ENCODE measurements around the gene ANHX.

The ANHX gene

GRCh38 chr12:133206390-133206789 is 29.3 kb downstream of the ANHX start:
- peaks cover 17% of the 10 kb centered on the region for H3F3A ChIP-seq (ENCODE audit: insufficient read depth, low read length)
- no peak overlapping the region for H2AFZ ChIP-seq (ENCODE audit: low read length)
- H3K9ac ChIP-seq (ENCODE audit: low read length): no peak overlapping the region
- H3K4me1 ChIP-seq (ENCODE audit: insufficient read depth, low read length, severe bottlenecking): no peaks in the 10 kb centered on the region
- H4K20me1 ChIP-seq (ENCODE audit: insufficient read depth, low read length): no peaks in the 10 kb centered on the region
- H3K36me3 ChIP-seq (ENCODE audit: insufficient read depth, low read length): peaks cover 34% of the 10 kb centered on the region
- H3K9me2 ChIP-seq (ENCODE audit: low read depth, low read length): no peaks in the 10 kb centered on the region
- no peaks in the 10 kb centered on the region for H3K79me2 ChIP-seq (ENCODE audit: insufficient read depth, low read length)
- no peak overlapping the region for H3K27ac ChIP-seq (ENCODE audit: low read depth, low read length, poor library complexity, severe bottlenecking)
- no peak overlapping the region for H3K4me2 ChIP-seq (ENCODE audit: low read length)
- peaks cover 66% of the 10 kb centered on the region for H3K9me3 ChIP-seq (ENCODE audit: low read length)
- H3K27me3 ChIP-seq (ENCODE audit: insufficient read depth, low read length): no peaks in the 10 kb centered on the region
- no peak for TF ChIP-seq CTCF (IDR thresholded peaks at IDR 0.05; ENCODE audit: low read length)
- TF ChIP-seq EZH2 (IDR thresholded peaks at IDR 0.05; ENCODE audit: borderline replicate concordance, low read length): no peak
- H3K4me3 ChIP-seq (ENCODE audit: low read depth, low read length, poor library complexity, severe bottlenecking): no peak overlapping the region

GRCh38 chr12:133204264-133204603 is 31.4 kb downstream of the ANHX start:
- Histone ChIP-seq H3K4me3 (ENCODE audit: low read depth, low read length, poor library complexity, severe bottlenecking) (no peak overlapping the region), H3K27ac (ENCODE audit: low read depth, low read length, poor library complexity, severe bottlenecking) (no peak overlapping the region), H3K9ac (ENCODE audit: low read length) (no peak overlapping the region), H3K9me3 (ENCODE audit: low read length) (peaks cover 67% of the 10 kb centered on the region), H3K4me2 (ENCODE audit: low read length) (no peak overlapping the region), H3F3A (ENCODE audit: insufficient read depth, low read length) (peaks cover 17% of the 10 kb centered on the region), H4K20me1 (ENCODE audit: insufficient read depth, low read length) (no peaks in the 10 kb centered on the region), H3K4me1 (ENCODE audit: insufficient read depth, low read length, severe bottlenecking) (no peaks in the 10 kb centered on the region), H3K27me3 (ENCODE audit: insufficient read depth, low read length) (no peaks in the 10 kb centered on the region), H3K36me3 (ENCODE audit: insufficient read depth, low read length) (peaks cover 46% of the 10 kb centered on the region), H3K9me2 (ENCODE audit: low read depth, low read length) (no peaks in the 10 kb centered on the region), H3K79me2 (ENCODE audit: insufficient read depth, low read length) (no peaks in the 10 kb centered on the region), H2AFZ (ENCODE audit: low read length) (no peak overlapping the region)
- TF ChIP-seq CTCF (IDR thresholded peaks at IDR 0.05; ENCODE audit: low read length): no peak
- TF ChIP-seq EZH2 (IDR thresholded peaks at IDR 0.05; ENCODE audit: borderline replicate concordance, low read length): no peak

GRCh38 chr12:133203344-133204263 is 32.1 kb downstream of the ANHX start:
- Histone ChIP-seq H3K9me3 (ENCODE audit: low read length) (peaks cover 65% of the 10 kb centered on the region), H3K4me2 (ENCODE audit: low read length) (no peak overlapping the region), H3K27me3 (ENCODE audit: insufficient read depth, low read length) (no peaks in the 10 kb centered on the region), H3K4me1 (ENCODE audit: insufficient read depth, low read length, severe bottlenecking) (no peaks in the 10 kb centered on the region), H3K27ac (ENCODE audit: low read depth, low read length, poor library complexity, severe bottlenecking) (no peak overlapping the region), H3K9me2 (ENCODE audit: low read depth, low read length) (no peaks in the 10 kb centered on the region), H4K20me1 (ENCODE audit: insufficient read depth, low read length) (no peaks in the 10 kb centered on the region), H3K79me2 (ENCODE audit: insufficient read depth, low read length) (no peaks in the 10 kb centered on the region), H3F3A (ENCODE audit: insufficient read depth, low read length) (peaks cover 17% of the 10 kb centered on the region), H3K4me3 (ENCODE audit: low read depth, low read length, poor library complexity, severe bottlenecking) (no peak overlapping the region), H3K36me3 (ENCODE audit: insufficient read depth, low read length) (peaks cover 46% of the 10 kb centered on the region), H2AFZ (ENCODE audit: low read length) (no peak overlapping the region), H3K9ac (ENCODE audit: low read length) (no peak overlapping the region)
- TF ChIP-seq CTCF (IDR thresholded peaks at IDR 0.05; ENCODE audit: low read length) (no peak), EZH2 (IDR thresholded peaks at IDR 0.05; ENCODE audit: borderline replicate concordance, low read length) (no peak)

Data from OCI-LY1 (cell line).